GM21381 (cell line): ENCODE data around the gene GREB1.

Experiments
- ATAC-seq: cut with Tn5 transposase; IDR thresholded peaks from one replicate; pipeline ENCODE4 v1.9.1; 2021; ENCODE audit warnings: mild to moderate bottlenecking, moderate library complexity; ENCODE audit not compliant: unreplicated experiment

Gene GREB1

DNA sequence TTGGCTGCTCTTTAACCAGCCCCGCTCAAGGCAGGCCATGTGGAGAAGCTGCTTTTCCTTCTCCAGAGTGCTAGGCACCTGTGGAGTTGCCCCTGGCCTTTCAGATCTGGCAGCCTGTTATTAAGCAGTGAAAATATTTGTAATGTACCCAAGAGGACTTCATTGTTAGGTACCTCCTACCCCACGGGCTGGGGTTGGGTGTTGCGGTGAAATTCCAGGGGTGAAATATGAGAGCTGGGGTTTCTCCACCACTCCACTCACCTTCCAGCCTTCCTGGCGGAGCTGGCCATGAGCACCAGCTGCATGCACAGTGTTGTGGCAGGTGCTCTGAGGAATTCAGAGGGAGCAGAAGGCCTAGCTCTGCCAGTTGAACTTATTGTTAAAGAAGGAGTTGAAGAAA, 97.0 kb downstream of the GREB1 start:
- no peak for ATAC-seq

DNA sequence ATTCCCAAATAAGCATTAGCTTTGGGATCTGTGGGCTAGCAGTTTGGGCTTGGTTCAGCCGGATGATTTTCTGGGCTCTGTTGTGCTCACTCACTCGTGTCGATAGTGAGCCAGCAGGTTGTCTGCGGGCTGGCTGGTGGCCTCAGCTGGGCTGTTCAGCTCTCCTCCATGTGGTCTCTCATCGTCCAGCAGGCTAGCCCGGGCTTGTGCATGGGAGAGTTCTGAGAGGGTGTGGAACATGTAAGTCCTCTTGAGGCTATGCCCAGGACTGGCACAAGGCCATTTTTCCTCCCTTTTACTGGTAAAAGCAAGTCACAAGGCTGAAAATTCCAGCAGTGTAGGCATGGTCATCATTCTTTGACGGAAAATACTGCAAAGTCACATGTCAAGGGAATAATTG, 97.6 kb downstream of the GREB1 start:
- no peak for ATAC-seq

DNA sequence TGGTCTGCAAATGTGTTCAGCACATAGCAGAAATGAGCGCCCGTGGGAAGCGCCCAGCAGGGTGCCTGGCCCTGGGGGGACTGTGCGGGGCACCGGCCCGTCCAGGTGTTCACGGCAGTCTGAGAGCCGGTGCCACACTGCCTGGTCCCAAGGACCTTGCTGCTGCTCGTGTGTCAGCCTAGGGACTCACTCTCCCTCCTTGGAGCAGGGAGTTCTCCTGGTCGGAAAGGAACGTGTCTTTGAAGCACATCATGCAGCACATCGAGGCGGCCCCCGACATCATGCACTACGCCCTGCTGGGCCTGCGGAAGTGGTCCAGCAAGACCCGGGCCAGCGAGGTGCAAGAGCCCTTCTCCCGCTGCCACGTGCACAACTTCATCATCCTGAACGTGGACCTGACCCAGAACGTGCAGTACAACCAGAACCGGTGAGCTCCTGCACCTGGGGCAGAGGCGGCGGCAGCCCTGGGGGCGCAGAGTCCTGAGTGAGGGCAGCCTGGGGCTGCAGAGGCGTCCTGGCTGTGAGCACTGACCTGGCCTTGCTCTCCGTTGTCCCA, 100.2 kb downstream of the GREB1 start:
- ATAC-seq = no peak

DNA sequence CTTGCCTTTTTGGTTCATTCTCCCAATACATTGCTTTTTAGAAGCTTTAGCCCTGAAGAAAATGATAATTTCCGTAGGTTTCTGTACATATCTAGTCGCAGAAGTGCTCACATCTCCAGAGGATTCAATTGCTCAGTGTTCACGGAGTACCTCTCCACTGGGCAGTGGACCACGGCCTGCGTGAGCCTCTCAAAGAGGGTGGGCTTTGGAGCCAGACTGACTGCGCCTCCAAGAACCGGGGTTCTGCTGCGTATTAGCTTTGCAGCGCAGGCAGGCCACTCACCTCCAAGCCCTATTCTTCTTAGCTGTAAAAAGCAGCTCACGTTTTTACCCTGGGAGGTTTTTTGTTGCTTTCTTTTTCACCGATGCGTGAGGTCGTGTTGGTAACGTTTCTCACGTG, 100.7 kb downstream of the GREB1 start:
- no peak for ATAC-seq

DNA sequence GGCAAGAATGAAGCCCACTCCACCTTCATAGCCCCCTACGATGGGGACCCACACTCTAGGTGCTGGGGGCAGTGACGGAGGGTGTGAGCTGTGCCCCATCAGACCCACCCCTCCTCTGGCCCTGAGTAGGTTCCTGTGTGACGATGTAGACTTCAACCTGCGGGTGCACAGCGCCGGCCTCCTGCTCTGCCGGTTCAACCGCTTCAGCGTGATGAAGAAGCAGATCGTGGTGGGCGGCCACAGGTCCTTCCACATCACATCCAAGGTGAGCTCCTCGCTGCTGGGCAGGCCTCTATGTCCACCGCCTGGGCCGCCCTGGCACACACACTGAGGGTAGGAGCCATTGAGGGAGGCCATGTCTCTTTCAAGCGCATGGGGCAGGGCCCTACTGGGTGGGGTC, 101.3 kb downstream of the GREB1 start:
- no peak for ATAC-seq

DNA sequence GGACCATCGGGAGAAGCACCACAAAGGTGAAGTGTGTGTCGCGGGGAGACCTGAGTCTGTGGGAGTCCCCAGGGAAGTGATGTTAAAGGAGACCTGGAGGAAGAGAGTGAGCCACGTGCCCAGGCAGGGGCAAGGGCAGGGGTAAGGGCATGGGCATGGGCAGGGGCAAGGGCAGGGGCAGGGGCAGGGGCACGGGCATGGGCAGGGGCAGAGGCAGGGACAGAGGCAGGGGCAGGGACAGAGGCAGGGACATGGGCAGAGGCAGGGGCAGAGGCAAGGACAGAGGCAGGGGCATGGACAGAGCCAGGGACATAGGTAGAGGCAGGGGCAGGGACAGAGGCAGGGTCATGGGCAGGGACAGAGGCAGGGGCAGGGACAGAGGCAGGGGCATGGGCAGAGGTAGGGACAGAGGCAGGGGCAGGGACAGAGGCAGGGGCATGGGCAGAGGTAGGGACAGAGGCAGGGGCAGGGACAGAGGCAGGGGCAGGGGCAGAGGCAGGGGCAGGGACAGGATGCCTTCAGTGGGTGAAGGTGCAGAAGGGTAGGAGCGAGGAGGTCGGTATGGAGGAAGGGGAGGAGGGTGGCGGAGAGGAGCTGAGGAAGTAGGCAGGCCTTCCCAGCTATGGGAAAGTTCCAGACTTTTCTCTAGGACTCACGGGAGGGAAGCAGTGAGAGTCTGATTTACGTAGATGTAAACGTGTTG, 102.9 kb downstream of the GREB1 start:
- no peak for ATAC-seq

DNA sequence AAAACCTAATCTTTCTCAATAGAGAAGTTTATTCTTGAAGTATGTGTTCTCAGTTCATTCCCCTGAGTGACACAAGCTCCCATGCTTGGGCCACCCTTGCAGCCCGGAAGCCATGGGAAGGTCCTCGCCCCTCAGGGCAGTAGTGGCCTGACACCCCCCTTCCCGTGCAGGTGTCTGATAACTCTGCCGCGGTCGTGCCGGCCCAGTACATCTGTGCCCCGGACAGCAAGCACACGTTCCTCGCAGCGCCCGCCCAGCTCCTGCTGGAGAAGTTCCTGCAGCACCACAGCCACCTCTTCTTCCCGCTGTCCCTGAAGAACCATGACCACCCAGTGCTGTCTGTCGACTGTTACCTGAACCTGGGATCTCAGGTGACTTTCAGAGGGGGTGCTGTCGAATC, 103.7 kb downstream of the GREB1 start:
- no peak for ATAC-seq

DNA sequence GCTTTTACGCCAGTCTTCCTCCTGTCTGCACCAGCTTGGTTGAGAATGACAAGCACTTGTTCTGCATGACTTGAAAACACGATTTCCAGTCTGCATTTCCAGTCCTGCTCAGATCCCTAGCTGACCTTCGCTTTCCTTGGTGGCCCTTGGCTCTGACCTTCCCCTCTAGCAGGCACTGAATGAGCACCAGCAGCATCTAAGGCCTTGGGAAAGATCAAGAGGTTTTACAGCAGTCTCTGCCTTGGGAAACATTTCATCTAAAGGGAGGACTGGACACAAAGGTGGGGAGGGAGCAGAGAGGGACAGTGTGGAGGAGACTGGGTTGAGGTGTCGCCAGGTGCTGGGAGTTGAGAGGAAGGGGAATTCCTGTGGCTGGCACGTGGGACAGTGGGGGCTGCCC, 105.7 kb downstream of the GREB1 start:
- no peak for ATAC-seq

DNA sequence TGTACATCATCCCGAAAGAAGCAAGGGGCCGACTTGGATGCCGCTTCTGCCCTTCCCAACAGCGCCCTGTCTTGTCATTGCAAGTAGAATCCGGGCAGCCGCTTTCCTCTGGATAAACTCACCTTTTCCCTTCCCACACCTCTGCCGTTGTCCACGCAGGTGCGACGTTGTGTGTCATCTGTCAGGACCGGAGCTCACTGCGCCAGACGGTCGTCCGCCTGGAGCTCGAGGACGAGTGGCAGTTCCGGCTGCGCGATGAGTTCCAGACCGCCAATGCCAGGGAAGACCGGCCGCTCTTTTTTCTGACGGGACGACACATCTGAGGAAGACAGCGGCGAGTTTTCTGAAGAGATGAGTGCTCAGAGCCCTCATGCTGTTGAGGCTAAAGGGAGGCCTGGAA, 106.3 kb downstream of the GREB1 start:
- ATAC-seq = no peak

DNA sequence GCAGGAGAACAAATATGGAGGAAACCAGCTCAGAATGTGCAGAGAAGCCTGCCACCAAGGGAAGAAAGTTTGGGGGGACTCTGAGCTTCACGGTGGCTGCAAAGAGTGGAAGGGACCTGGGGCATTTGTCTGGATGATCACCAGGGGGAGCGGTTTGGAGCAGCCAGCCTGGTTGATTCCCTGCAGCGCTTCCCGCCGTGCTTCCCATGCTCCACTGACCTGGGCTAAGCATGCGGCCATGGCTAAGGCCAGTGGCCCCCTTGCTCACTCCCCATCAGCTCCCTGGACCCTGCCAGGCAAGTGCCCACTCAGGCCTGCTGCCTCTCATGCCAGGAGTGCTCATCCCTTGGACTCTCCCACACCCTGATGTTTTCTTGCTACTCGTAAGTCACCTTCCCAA, 109.1 kb downstream of the GREB1 start:
- no peak for ATAC-seq

DNA sequence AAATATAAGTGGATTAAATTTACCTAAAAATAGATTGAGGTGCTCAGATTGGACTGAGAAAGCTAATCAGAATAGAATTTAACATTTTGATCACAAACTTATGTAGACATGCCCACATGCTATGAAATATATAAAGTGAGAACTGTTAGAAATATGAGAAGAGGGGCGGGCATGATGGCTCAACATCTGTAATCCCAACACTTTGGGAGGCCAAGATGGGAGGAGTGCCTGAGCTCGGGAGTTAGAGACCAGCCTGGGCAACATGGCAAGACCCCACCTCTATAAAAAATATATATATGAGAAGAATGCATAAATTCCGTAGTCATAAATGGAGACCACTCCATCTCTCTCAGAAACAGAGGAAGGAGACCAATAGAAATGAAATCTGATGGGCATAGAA, 110.4 kb downstream of the GREB1 start:
- ATAC-seq = no peak

DNA sequence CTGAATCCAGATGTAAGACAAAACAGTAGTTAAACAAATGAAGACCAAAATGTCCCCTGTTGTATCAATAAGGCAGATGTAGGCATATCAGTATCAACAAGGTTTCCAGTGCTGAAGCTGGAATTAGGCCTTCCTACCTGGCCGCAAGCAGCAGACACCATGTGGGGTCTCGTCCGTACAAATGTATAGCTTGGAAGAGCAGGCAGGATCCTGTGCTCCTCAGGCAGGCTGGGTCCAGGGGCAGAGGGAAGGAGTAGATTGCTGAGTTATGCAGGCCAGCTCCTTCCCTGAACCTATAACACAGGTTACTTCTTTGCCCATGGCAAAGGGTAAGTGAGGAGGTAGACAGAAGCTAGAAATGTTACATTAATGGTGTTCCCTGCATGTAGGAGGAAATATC, 112.7 kb downstream of the GREB1 start:
- no peak for ATAC-seq

DNA sequence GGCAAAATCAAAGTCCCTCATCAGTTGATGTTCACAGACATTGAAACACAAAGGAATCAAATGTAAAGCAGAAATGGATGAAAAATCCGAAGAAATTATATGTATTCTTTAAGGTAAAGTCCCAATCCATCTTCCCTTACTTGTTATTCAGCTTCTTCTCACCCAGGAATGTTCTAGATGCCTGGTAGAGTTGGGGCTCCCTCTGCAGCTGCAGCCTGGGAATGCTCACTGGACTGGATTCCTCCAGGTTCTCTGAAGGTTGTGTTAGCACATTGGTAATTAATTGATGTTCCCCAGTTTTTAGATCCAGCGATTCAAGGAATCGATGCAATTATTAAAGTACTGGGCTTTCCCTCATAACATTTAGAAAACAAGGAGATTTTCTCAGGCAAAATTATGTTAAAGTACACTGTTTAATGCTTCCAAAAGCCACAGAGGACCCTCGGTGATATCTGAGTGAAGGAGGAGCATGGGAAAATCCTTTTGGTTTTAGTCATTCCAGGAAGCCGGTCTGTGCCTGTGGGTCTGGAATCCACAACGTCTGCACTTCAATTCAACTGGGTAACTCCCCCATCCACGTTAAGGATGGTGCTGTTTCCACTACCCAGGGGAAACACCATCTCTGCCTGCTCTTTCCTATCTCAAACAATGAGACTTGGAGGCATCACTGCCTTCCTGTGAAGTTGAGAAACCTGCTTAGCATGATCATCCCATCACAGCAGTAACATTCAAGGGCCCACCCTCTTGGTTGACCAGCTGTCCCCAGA, 114.2 kb downstream of the GREB1 start:
- ATAC-seq = no peak

DNA sequence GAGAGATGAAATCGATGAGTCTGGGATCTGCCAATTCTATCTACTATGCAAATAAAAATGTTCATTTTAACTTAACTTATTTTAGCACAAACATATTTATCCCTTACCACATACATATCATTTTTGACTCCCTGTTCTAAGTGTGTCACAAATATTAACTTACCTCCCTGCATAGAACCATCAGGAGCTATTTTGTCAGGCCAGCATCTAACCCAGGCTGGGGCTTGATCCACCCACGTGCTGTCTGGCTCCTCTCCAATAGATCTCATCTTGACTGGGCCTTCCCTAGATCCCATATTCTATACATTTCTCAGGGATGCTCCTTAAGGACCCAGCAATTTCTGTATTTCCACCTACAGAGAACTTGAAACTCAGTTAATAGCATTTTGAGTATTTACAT, 115.2 kb downstream of the GREB1 start:
- no peak for ATAC-seq

DNA sequence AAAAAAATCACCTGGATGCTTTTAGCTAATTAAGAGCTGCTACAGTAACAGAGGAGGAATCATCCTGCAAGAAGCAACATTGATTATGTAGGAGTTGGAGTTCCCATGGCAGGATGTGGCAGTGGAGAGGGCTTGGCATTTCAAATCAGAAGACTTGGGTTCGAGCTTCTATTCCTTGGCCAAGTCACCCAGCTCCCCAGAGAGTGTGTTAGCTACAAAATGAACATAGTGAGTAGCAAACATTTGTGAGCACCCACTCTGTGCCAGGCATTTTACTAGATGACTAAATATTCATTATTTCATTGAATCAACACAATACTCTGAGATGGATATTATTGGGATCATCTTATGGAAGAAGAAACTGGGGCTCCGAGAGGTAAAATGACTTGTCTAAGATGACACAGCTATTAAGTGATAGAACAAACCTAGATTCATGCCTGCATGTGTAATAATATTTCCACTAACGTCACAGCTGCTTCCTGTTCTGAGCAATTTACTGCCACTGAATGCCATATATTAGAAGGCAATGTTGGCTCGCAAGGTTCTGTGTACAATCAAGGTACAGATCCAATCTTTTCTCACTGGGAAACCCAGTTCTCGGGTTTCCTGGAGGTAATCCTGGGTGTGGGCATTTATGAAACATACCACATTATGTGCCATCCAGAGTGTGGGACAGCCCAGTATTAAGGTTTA, 118.2 kb downstream of the GREB1 start:
- no peak for ATAC-seq

DNA sequence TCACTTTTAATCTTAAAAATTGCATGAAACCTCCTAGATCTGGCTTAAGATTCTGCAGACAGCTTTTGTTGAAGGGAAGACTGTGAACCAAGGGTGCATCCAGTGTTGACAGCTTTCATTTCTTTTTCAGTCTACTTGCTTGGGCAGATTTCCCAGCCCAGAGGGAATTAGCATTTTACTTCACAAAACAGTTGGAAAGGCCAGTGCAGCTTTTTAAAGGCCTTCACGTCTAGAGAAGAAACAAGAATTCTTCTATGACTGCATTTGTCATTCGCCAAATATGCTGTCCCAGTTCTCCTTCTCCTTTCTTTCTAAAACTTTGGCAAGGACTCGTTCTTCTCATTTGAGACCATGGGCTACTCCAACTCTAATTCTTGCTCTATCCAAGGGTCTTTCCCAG, 118.7 kb downstream of the GREB1 start:
- no peak for ATAC-seq

DNA sequence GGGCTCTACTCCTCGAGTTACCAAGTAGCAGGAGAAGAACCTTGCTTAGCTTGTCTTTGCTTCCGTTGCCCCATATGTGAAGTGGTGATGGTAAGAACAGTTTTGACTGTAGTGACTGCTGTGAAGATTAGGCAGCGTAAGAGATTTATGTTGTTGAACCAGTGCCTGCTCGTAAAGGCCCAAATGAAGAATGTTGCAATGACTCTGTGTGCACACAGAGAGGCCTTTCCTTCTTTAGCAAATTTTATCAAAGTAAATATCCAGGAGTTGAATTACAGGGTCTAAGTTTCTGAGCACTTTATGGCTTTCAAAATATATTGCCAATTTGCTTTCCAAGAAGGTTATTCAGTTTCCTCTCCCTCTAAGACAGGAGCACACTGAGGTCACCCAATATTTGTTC, 121.7 kb downstream of the GREB1 start:
- ATAC-seq = no peak

DNA sequence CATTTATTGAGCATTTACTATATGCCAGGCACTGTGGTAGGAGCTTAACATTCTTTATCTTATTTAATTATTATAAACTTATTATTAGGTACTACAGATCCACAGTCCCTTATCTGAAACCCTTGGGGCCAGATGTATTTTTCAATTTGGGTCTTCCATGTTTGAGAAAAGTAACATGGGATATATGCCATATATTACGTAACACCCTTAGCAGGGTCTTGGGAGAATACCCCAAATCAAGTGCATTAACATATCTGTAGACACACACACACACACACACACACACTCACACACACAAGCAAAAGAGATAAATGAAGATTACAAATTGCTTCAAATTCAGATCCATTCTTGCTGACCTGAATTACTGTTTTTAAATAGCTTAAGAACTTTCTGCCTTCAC, 122.4 kb downstream of the GREB1 start:
- ATAC-seq = no peak

DNA sequence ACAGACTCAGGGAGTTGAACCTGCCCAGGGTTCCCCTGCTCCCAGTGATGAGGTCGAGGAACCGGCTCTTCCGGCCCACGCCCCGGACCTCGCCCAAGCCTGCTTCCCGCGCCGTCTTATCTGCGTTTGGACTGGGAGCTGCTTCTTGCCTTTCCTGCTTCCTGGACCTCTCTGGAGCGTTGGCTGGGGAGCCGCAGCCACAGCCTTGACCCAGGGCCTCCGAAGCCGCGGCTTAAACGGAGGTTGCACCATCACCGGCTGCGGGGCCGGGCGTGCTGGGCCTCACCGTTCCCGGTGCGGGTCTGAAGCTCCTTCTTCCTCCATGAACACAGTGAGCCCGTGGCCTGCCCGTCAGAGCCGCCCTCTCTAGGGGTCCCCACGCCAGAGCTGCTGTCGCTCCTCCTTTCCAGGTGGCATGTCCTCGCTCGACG, 122.8 kb downstream of the GREB1 start:
- ATAC-seq = no peak

DNA sequence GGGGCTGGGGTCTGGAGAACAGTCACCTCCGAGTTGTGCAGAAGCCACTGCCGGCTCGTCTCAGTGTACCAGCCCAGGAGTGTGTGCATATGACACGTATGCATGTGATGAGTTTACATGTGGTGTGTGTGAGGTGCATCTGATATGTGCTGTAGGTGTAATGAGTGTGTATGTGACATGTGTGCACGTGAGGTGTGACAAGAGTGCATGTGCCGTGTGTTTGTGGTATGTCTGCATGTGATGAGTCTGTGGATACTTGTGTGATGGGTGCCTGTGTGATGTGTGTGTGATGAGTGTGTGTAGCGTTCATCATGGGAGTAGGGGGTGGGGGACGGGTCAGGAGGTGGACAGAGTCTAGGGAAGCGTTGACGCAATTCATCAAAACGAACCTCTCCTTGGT, 123.3 kb downstream of the GREB1 start:
- ATAC-seq = no peak

DNA sequence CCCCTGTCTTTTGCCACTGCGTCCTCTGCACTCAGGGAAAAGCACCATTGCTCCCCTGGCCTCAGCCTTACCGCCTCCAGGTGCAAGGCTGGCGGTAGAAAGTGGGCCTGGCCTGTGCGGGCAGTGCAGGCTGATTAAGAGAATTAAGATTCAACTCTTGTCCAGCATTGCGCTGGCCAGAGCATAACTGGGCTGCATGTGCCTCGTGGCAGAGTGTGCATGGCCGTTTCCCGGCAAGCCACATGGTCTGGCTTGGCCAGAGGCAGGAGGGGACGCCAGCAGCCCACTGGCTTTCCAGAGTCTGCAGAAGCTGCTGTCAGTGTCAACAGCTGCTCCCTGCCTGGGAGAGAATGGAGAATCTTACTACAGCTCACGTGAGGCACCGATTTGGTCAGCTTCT, 123.8 kb downstream of the GREB1 start:
- ATAC-seq = no peak
